B cell (primary cell): ENCODE data around the gene TIFAB. TPM values are rescaled to one million over a fixed set of nuclear protein-coding genes. Genes with fewer than 3 reads are reported as not detected.

ENCODE experiments used
- ATAC-seq: fragments of 200-7000 bp; cut with Tn5 transposase; one replicate; pipeline ENCODE4 v1.10.0; 2021; ENCODE audit warnings: low read depth, mild to moderate bottlenecking, moderate number of reproducible peaks, moderate library complexity
- CTCF ChIA-PET: fragments of 350-600 bp; sonication (Branson Sonifier 250); formaldehyde crosslinking; loops from one replicate; lab custom pipeline; 2021; ENCODE audit warnings: antibody characterized with exemption, inconsistent platforms; lab: Charles Lee
- POLR2A ChIA-PET: fragments of 350-600 bp; sonication (Branson Sonifier 250); formaldehyde crosslinking; loops from one replicate; lab custom pipeline; 2021; ENCODE audit warnings: antibody characterized with exemption; lab: Charles Lee
- DNase-seq: peaks from one replicate; pipeline ENCODE4 v3.0.0; 2013
- H2AFZ ChIP-seq: 2 replicates; pipeline ENCODE4 v1.6.1; 2012; ENCODE audit warnings: mild to moderate bottlenecking, low read depth, low read length; ENCODE audit not compliant: insufficient read depth, poor library complexity, severe bottlenecking
- H3K27ac ChIP-seq, 2 donors: 1 replicate in 1 of 2; 2 replicates in 1 of 2; pipeline ENCODE4 v1.5.1; 2012 to 2013; ENCODE audit warnings: low read length in 2 of 2, mild to moderate bottlenecking in 2 of 2, moderate library complexity in 1 of 2
- H3K27me3 ChIP-seq, 4 experiments: fragments of 200-600 bp in 1 of 4; sonication (generic) in 1 of 4; replicated peaks in 1 of 4; 1 replicate in 2 of 4; 2 replicates in 2 of 4; pipeline versions ENCODE4 v1.6.1 to v1.7.0; 2013 to 2016; ENCODE audit warnings: low read length in 3 of 4, mild to moderate bottlenecking in 2 of 4, mixed read lengths in 1 of 4, moderate library complexity in 1 of 4; ENCODE audit not compliant: insufficient read depth in 4 of 4, control insufficient read depth in 3 of 4; ENCODE audit errors: control extremely low read depth in 1 of 4
- H3K36me3 ChIP-seq, 2 experiments: replicated peaks in 1 of 2; 1 replicate in 1 of 2; 2 replicates in 1 of 2; pipeline versions ENCODE4 v1.6.1 to v1.7.1; 2013; ENCODE audit warnings: low read length in 1 of 2; ENCODE audit not compliant: insufficient read depth in 2 of 2, control insufficient read depth in 1 of 2; ENCODE audit errors: control extremely low read depth in 1 of 2, extremely low read depth in 1 of 2
- H3K4me1 ChIP-seq, 2 donors: fragments of 200-600 bp in 1 of 2; sonication (generic) in 1 of 2; 1 replicate in 1 of 2; 2 replicates in 1 of 2; pipeline versions ENCODE4 v1.5.1 to v1.6.1; 2013 to 2017; ENCODE audit warnings: low read length in 2 of 2; ENCODE audit not compliant: control insufficient read depth in 2 of 2, insufficient read depth in 2 of 2
- H3K4me2 ChIP-seq: replicated peaks from 2 replicates; pipeline ENCODE3; 2012; ENCODE audit warnings: mild to moderate bottlenecking, low read depth, low read length; ENCODE audit not compliant: poor library complexity, severe bottlenecking
- H3K4me3 ChIP-seq, 5 experiments: fragments of 200-600 bp in 1 of 5; sonication (generic) in 1 of 5; 1 replicate in 3 of 5; 2 replicates in 2 of 5; pipeline versions ENCODE4 v1.5.1 to v1.7.0; 2011 to 2016; ENCODE audit warnings: low read length in 4 of 5, mild to moderate bottlenecking in 4 of 5, low read depth in 2 of 5, control low read depth in 1 of 5, moderate library complexity in 1 of 5; ENCODE audit not compliant: insufficient read depth in 1 of 5; ENCODE audit errors: control extremely low read depth in 1 of 5, extremely low read depth in 1 of 5
- H3K79me2 ChIP-seq: fragments of 200-600 bp; sonication (generic); one replicate; pipeline ENCODE4 v1.6.0; 2016; ENCODE audit warnings: low read length; ENCODE audit not compliant: control insufficient read depth, insufficient read depth
- H3K9ac ChIP-seq: fragments of 200-600 bp; sonication (generic); 2 replicates; pipeline ENCODE4 v1.6.1; 2017; ENCODE audit warnings: mild to moderate bottlenecking, low read length, moderate library complexity
- H3K9me3 ChIP-seq, 3 donors: one replicate each; pipeline versions ENCODE4 v1.6.1 to v1.7.1; 2013; ENCODE audit warnings: low read length in 2 of 3; ENCODE audit not compliant: control insufficient read depth in 2 of 3, insufficient read depth in 1 of 3; ENCODE audit errors: control extremely low read depth in 1 of 3
- H4K20me1 ChIP-seq: 2 replicates; pipeline ENCODE4 v1.6.0; 2012; ENCODE audit warnings: mild to moderate bottlenecking, low read length; ENCODE audit not compliant: insufficient read depth, control insufficient read depth, poor library complexity, severe bottlenecking
- H3K27ac Mint-ChIP-seq: one replicate; pipeline ENCODE4 v1.8.0; 2021; ENCODE audit warnings: mixed read lengths
- H3K27me3 Mint-ChIP-seq: one replicate; pipeline ENCODE4 v1.8.0; 2021; ENCODE audit warnings: mixed read lengths
- H3K4me1 Mint-ChIP-seq: one replicate; pipeline ENCODE4 v1.8.0; 2021; ENCODE audit warnings: mixed read lengths
- H3K4me3 Mint-ChIP-seq: one replicate; pipeline ENCODE4 v1.8.0; 2021; ENCODE audit warnings: mixed read lengths
- H3K9me3 Mint-ChIP-seq: one replicate; pipeline ENCODE4 v1.8.0; 2022; ENCODE audit warnings: mixed read lengths; ENCODE audit not compliant: insufficient read depth
- EZH2 ChIP-seq: IDR thresholded peaks from 2 replicates; pipeline ENCODE4 v1.6.1; 2012; ENCODE audit warnings: borderline replicate concordance, low read depth, mild to moderate bottlenecking, moderate library complexity, low read length; ENCODE audit not compliant: insufficient read depth, poor library complexity, severe bottlenecking
- WGBS: methylation state at CpG from one replicate; pipeline ENCODE4 v1.1.5; 2013; ENCODE audit warnings: missing lambda C conversion rate; ENCODE audit not compliant: insufficient coverage; 5-methylcytosine and 5-hydroxymethylcytosine counted together
- intact Hi-C: fragments of 100-400 bp; cut with micrococcal nuclease; formaldehyde crosslinking; loops from one replicate; pipeline ENCODE4 v1.10.0; 2022
- polyA plus RNA-seq: library from polyadenylated mRNA; depleted of rRNA; stranded (reverse); fragments of >200 nt; gene quantifications from 2 replicates; pipeline ENCODE4 v1.2.3, GENCODE V29; 2012
- total RNA-seq, 2 donors: library from RNA; stranded (reverse); fragments of 120-200 nt in 1 of 2; gene quantifications; 1 replicate in 1 of 2; 2 replicates in 1 of 2; pipeline versions ENCODE4 v1.2.3 to v1.2.4, GENCODE V29; 2013 to 2022
- TF ChIP-seq, protein P1 (sequence below): fragments of 200-600 bp; IDR thresholded peaks from one replicate; pipeline ENCODE4 v1.8.0; 2022; ENCODE audit warnings: antibody characterized with exemption, mild to moderate bottlenecking

Gene TIFAB
- total and polyA plus RNA-seq, 2 donors (not counting 1 experiment from before 2014, with no cell fraction given) = not detected

DNA sequence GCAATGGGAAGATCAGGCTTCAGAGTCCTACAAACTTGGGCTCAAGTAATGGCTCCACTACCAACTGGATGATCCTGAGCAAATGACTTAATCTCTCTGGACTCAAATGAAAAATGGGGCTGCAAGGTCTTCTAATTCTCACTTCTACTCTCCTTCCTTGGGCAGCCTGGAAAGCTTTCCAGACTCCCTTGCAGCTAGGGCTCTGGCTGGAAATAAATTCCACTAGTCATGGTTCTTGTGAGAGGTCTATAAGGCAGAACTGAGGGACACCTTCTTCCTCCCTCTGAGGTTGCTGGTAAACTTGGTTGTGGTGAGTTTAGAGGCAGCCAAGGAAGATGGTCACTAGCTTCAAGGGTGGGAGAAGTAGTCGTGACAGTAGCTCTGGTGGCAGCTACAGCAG is 23.6 kb downstream of the TIFAB start:
- Histone ChIP-seq H3K4me2 (no peak overlapping the region), H3K9me3 (peaks cover 0 to 9% (median 0%) of the 10 kb centered on the region in 3 donors), H2AFZ (no peak overlapping the region), H3K79me2 (no peaks in the 10 kb centered on the region), H4K20me1 (no peaks in the 10 kb centered on the region), H3K36me3 (no peaks in the 10 kb centered on the region), H3K27ac (no peak overlapping the region), H3K4me1 (no peaks in the 10 kb centered on the region), H3K9ac (no peak overlapping the region), H3K27me3 (no peaks in the 10 kb centered on the region), H3K4me3 (no peak overlapping the region)
- peaks cover 6% of the 10 kb centered on the region for H3K9me3 Mint-ChIP-seq
- intact Hi-C loops = no loop called here
- H3K27ac Mint-ChIP-seq = no peak overlapping the region
- POLR2A ChIA-PET = no interaction called here
- ATAC-seq (no peak), DNase-seq (no peak)
- no peak for TF ChIP-seq EZH2
- TF ChIP-seq, protein P1, sequence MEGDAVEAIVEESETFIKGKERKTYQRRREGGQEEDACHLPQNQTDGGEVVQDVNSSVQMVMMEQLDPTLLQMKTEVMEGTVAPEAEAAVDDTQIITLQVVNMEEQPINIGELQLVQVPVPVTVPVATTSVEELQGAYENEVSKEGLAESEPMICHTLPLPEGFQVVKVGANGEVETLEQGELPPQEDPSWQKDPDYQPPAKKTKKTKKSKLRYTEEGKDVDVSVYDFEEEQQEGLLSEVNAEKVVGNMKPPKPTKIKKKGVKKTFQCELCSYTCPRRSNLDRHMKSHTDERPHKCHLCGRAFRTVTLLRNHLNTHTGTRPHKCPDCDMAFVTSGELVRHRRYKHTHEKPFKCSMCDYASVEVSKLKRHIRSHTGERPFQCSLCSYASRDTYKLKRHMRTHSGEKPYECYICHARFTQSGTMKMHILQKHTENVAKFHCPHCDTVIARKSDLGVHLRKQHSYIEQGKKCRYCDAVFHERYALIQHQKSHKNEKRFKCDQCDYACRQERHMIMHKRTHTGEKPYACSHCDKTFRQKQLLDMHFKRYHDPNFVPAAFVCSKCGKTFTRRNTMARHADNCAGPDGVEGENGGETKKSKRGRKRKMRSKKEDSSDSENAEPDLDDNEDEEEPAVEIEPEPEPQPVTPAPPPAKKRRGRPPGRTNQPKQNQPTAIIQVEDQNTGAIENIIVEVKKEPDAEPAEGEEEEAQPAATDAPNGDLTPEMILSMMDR = no peak
- H3K4me3 Mint-ChIP-seq = no peak overlapping the region
- CTCF ChIA-PET = interaction anchor here (1.4 kb wide), 1 partner anchor 27 kb away, joined by 3 read pairs; no protein-coding TSS in a partner anchor
- 83% methylated on average over 1 of the region's 1 CpG for WGBS
- peaks cover 29% of the 10 kb centered on the region for H3K27me3 Mint-ChIP-seq
- H3K4me1 Mint-ChIP-seq = no peaks in the 10 kb centered on the region

DNA sequence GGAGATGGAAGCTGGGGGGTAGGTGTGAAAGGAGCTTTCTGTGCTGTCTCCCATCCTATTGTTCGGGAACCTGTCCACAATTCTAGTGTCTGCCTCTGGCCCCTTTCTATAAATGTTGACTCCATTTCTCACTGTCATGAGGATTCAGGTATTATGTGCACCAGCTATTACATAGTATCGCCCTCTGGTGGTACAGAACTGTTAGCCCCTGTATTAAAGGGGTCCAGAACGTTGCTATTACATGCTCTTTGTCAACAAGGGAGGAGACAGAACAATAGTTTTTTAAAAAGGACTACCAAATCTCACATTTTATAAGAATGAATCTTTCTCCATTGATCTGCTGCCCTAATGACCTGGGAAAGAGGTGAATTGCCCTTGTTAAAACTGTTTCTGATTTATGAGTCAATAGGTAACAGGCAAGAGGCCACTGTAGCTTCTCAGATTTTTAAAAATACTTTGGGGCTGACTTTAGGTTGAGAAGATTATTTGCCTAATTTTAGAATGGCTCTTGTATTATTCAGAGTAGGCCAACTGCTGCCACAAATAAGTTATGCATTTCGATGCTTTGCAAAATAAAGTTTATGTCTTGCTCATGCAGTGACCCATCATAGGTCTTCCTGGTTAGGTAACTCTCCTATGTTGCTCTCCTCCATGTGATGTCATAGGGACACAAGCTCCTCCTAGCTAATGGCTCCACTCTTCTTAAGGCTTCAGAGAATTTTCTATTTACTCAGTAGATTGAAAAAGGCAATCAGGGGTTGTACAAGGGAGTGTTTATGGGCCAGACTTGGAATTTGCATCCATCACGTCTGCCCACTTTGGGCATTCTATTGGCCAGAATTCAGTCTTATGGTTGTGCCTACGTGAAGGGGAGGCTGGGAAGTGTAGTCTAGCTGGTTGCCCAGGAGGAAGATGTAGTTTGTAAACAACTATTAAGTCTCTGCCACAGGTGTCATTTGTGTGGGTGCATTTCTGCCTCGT is 25.8 kb downstream of the TIFAB start:
- no peak overlapping the region for H3K9ac ChIP-seq
- intact Hi-C loops = no loop called here
- ATAC-seq (peak; percentile 43), DNase-seq (peak; percentile 59)
- no peaks in the 10 kb centered on the region for H3K27me3 ChIP-seq
- no peak overlapping the region for H3K4me3 Mint-ChIP-seq
- 90% methylated on average over 3 of the region's 7 CpGs for WGBS
- H3K9me3 Mint-ChIP-seq = peaks cover 6% of the 10 kb centered on the region
- no peak overlapping the region for H3K4me2 ChIP-seq
- H3K27ac Mint-ChIP-seq = no peak overlapping the region
- no peaks in the 10 kb centered on the region for H4K20me1 ChIP-seq
- H3K4me1 ChIP-seq = no peaks in the 10 kb centered on the region
- H3K9me3 ChIP-seq = peaks cover 0 to 9% (median 0%) of the 10 kb centered on the region in 3 donors
- ChIA-PET CTCF (interaction anchor here (0.6 to 1.7 kb wide), 10 partner anchors 8 to 234 kb away, joined by 3 to 6 read pairs (median 3); no protein-coding TSS in a partner anchor), POLR2A (no interaction called here)
- peaks cover 38% of the 10 kb centered on the region for H3K27me3 Mint-ChIP-seq
- H2AFZ ChIP-seq = peak overlapping the region; percentile 24
- no peaks in the 10 kb centered on the region for H3K36me3 ChIP-seq
- no peaks in the 10 kb centered on the region for H3K4me1 Mint-ChIP-seq
- no peak overlapping the region for H3K27ac ChIP-seq
- no peaks in the 10 kb centered on the region for H3K79me2 ChIP-seq
- no peak overlapping the region for H3K4me3 ChIP-seq
- TF ChIP-seq EZH2 = no peak
- TF ChIP-seq, protein P1 = peak; percentile 74
